ENCODE measurements around the gene ETAA1.

- no peak for TF ChIP-seq CTCF (IDR thresholded peaks at IDR 0.05; ENCODE audit: low read depth, low read length, poor library complexity, severe bottlenecking)
- TF ChIP-seq EZH2phosphoT487 (IDR thresholded peaks at IDR 0.05; ENCODE audit: borderline replicate concordance, low read length): no peak
Observed at GRCh38 chr2:67388680-67389079, 8.5 kb upstream of the ETAA1 start.

Data from DOHH2 (cell line).